Fibroblast of villous mesenchyme (primary cell): ENCODE measurements around the gene CCDC15. TPM values are rescaled to one million over a fixed set of nuclear protein-coding genes. Genes with fewer than 3 reads are reported as not detected.

Experiments used
- DNase-seq: peaks from one replicate; pipeline ENCODE4 v3.0.0-alpha.2; 2010; ENCODE audit warnings: low read depth
- H3K4me3 ChIP-seq: 2 replicates; pipeline ENCODE4 v1.5.1; 2011; ENCODE audit warnings: low read depth, mild to moderate bottlenecking, low read length
- total RNA-seq: library from RNA; depleted of rRNA; stranded (reverse); fragments of >200 nt; gene quantifications from 2 replicates; pipeline ENCODE4 v1.2.3, GENCODE V29; 2012
- TF ChIP-seq, protein P1 (sequence below): IDR thresholded peaks from 2 replicates; pipeline ENCODE4 v1.5.1; 2012; ENCODE audit warnings: low read depth, mild to moderate bottlenecking, low read length; ENCODE audit not compliant: insufficient read depth

CCDC15 gene
- total RNA-seq, 1 donor = 3.5 TPM

DNA sequence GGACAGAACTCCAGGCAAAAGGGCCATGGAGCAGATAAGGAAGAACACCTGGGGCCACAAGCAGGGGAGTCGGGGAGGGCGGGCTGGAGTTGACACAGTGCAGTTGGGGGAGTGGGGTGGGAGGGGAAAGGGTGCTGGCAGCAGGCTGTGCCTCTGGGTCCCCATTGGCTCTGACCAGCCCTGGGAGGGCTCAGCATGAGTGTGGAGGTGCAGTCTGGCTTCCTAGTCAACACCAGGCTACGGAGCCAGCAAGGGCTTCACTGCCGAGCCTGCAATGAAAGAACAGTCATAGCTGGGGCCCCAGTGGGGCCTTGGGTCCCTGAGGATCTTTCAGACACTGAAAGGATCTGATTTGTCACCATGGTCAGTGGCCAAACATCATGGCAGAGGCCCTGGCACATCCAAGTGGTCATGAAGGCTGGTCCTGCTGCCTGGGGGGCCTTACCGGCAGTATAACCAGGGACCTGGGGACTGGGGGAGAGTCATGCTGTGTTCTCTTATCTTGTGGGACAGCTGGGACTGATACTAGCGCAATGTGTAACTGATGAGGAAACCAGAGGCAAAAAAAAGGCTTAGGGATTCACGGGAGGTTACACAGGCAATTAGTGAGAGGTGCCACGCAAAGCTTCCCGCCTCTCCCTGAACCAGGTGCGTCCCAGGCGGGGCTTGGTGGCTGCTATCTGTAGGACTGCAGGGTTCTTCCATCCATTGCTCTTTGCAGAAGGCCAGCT is 120.7 kb downstream of the CCDC15 start:
- TF ChIP-seq, protein P1, sequence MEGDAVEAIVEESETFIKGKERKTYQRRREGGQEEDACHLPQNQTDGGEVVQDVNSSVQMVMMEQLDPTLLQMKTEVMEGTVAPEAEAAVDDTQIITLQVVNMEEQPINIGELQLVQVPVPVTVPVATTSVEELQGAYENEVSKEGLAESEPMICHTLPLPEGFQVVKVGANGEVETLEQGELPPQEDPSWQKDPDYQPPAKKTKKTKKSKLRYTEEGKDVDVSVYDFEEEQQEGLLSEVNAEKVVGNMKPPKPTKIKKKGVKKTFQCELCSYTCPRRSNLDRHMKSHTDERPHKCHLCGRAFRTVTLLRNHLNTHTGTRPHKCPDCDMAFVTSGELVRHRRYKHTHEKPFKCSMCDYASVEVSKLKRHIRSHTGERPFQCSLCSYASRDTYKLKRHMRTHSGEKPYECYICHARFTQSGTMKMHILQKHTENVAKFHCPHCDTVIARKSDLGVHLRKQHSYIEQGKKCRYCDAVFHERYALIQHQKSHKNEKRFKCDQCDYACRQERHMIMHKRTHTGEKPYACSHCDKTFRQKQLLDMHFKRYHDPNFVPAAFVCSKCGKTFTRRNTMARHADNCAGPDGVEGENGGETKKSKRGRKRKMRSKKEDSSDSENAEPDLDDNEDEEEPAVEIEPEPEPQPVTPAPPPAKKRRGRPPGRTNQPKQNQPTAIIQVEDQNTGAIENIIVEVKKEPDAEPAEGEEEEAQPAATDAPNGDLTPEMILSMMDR = no peak
- no peak overlapping the region for H3K4me3 ChIP-seq
- DNase-seq = no peak

DNA sequence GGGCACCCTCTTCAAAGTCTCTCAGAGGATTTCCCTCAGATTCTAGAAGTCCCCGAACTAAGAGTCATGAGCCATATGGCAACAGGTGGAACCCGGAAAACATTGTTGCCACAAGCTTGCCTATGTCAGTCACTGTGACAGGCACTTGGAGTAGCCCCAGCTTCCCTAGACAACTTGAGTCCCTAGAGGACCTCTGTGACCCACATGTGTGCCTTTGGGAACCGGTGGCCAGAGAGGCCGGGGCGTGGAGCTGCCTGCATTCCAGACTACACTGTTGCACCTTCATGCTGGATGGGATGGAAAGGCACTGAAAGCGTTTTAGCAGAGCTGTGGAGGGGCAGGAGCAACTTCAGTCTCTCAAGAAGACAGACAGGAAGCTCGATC is 121.2 kb downstream of the CCDC15 start:
- DNase-seq = no peak
- TF ChIP-seq, protein P1 = no peak
- no peak overlapping the region for H3K4me3 ChIP-seq

DNA sequence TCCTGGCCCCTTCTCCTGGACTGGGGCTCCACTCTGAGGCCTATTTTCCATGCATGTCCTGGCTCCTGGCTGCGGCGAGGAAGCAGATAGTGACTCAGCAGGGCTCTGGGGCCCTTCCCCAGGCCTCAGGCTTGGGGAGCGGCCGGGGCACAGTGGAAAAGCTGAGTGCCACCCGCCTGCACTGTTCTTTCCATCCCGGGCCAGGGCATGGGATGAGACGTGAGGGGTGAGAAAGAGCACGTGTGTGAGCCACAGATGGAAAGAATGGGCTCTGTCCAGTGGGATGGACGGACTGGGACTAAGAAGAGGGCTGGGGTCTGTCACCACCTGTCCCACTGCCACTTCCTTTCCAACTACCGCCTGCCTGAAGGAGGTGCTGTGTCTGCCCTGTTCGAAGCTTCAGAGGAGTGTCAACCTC is 121.9 kb downstream of the CCDC15 start:
- no peak for DNase-seq
- TF ChIP-seq, protein P1 = no peak
- H3K4me3 ChIP-seq = no peak overlapping the region

DNA sequence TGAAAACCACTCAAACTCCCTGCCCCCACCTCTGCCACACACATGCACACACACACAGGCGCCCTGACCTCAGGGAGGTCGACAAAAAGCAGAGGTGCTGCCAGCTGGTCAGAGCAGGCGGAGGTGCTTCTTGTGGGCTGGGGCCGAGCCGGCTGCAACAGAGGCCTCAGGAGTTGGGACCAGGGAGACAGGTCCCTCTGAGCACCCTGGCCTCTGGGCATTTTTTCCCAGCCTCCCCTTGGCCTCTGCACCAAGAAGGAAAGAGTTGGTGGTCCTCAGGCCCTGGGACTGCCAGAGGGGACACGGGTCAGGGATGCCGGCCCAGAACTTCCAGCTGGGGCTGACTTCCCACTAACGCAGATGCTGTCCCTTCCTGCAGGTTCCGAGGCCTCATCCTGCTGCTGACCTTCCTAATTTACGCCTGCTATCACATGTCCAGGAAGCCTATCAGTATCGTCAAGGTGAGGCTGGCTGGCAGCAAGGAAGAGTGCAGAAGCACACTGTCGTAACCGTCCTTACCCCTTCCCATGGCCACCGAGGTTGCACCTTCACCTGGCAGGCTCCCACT is 122.5 kb downstream of the CCDC15 start:
- TF ChIP-seq, protein P1 = no peak
- H3K4me3 ChIP-seq = no peak overlapping the region

DNA sequence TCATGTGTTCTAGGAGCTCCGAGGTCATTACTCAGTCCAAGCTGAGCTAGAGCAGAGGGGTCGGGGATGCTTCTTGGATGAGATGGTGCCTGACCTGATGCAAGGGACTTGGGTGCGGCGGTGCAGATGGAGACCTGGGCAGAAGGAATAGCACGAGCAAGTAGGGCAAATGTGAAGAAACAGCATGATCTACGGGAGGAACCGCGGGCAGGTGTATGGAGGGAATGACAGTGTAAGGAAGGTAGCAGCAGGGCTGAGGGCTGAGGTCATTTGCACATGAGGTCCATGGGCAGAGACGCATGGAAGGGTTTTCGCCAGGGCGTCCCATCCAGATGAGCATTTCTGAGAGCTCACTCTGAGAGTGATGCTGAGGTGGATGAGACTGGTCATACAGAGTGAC is 124.0 kb downstream of the CCDC15 start:
- no peak for DNase-seq
- H3K4me3 ChIP-seq = no peak overlapping the region
- TF ChIP-seq, protein P1 = no peak

More for the DNA sequence above, 122.5 kb downstream of the CCDC15 start:
- DNase-seq = no peak

- H3K4me3 ChIP-seq = no peak overlapping the region
- DNase-seq = no peak
- TF ChIP-seq, protein P1 = no peak
Measured at GRCh38 chr11:125078516-125079140, 124.6 kb downstream of the CCDC15 start.
